ENCODE data around the gene CPXM2.

GRCh38 chr10:123840714-123841113 is 50.9 kb downstream of the CPXM2 start:
- TF ChIP-seq ZNF274 (IDR thresholded peaks at IDR 0.05; ENCODE audit: low read depth, low read length): no peak
- no peak for TF ChIP-seq CTCF (IDR thresholded peaks at IDR 0.05 in 2 of 3, conservative IDR thresholded peaks at IDR 0.05 in 1 of 3; ENCODE audit: borderline replicate concordance in 1 of 3, insufficient read depth in 1 of 3, low read depth in 2 of 3, low read length in 2 of 3)
- TF ChIP-seq JUND (IDR thresholded peaks at IDR 0.05): no peak
- TF ChIP-seq EZH2phosphoT487 (IDR thresholded peaks at IDR 0.05; ENCODE audit: borderline replicate concordance): no peak
- TF ChIP-seq CEBPB (IDR thresholded peaks at IDR 0.05; ENCODE audit: low read depth): no peak
- no peak for TF ChIP-seq REST (IDR thresholded peaks at IDR 0.05; ENCODE audit: low read depth)
- TF ChIP-seq ELF1 (IDR thresholded peaks at IDR 0.05; ENCODE audit: borderline replicate concordance, low read depth): no peak
- TF ChIP-seq POLR2AphosphoS5 (IDR thresholded peaks at IDR 0.05; ENCODE audit: low read depth, low read length): no peak
- TF ChIP-seq EZH2 (IDR thresholded peaks at IDR 0.05): no peak
- TF ChIP-seq POLR2A (IDR thresholded peaks at IDR 0.05; ENCODE audit: borderline replicate concordance, extremely low read depth, insufficient read depth, insufficient read length): no peak
- TF ChIP-seq, protein P1, sequence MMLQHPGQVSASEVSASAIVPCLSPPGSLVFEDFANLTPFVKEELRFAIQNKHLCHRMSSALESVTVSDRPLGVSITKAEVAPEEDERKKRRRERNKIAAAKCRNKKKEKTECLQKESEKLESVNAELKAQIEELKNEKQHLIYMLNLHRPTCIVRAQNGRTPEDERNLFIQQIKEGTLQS (IDR thresholded peaks at IDR 0.05): no peak
- TF ChIP-seq YY1 (IDR thresholded peaks at IDR 0.05; ENCODE audit: extremely low read depth, insufficient replicate concordance, low read depth, low read length): no peak
- TF ChIP-seq SIN3A (IDR thresholded peaks at IDR 0.05; ENCODE audit: low read depth): no peak

Data from HCT116 (cell line).